HG03097 (cell line): Measurements from ENCODE around the gene ZDHHC21.

Experiments used
- ATAC-seq: cut with Tn5 transposase; IDR thresholded peaks from one replicate; pipeline ENCODE4 v1.9.1; 2021; ENCODE audit not compliant: unreplicated experiment, low FRiP score

The ZDHHC21 gene

GRCh38 chr9:14618836-14619420 is 74.3 kb downstream of the ZDHHC21 start:
- no peak for ATAC-seq

- peak; percentile 73 for ATAC-seq
Observed at GRCh38 chr9:14616188-14616982, 76.8 kb downstream of the ZDHHC21 start.

GRCh38 chr9:14608540-14608939 is 84.7 kb downstream of the ZDHHC21 start:
- no peak for ATAC-seq

GRCh38 chr9:14597171-14597799 is 95.9 kb downstream of the ZDHHC21 start:
- no peak for ATAC-seq

GRCh38 chr9:14593406-14593805 is 99.8 kb downstream of the ZDHHC21 start:
- no peak for ATAC-seq

- ATAC-seq = no peak
Observed at GRCh38 chr9:14591411-14591810, 101.8 kb downstream of the ZDHHC21 start.

- ATAC-seq = peak; percentile 99
Observed at GRCh38 chr9:14585730-14586473, 107.3 kb downstream of the ZDHHC21 start.

GRCh38 chr9:14584571-14584970 is 108.7 kb downstream of the ZDHHC21 start:
- no peak for ATAC-seq

- ATAC-seq = no peak
Observed at GRCh38 chr9:14578030-14578429, 115.2 kb downstream of the ZDHHC21 start.

- no peak for ATAC-seq
Observed at GRCh38 chr9:14574173-14574572, 119.1 kb downstream of the ZDHHC21 start.

GRCh38 chr9:14573319-14573718 is 119.9 kb downstream of the ZDHHC21 start:
- ATAC-seq = no peak

- ATAC-seq = no peak
Observed at GRCh38 chr9:14565352-14566016, 127.7 kb downstream of the ZDHHC21 start.

- no peak for ATAC-seq
Observed at GRCh38 chr9:14563902-14564624, 129.2 kb downstream of the ZDHHC21 start.

- no peak for ATAC-seq
Observed at GRCh38 chr9:14561929-14562405, 131.3 kb downstream of the ZDHHC21 start.
